NCI-H2107 treated with DMSO at 0.1 percent for 48 hours (cell line): ENCODE measurements around the gene P2RY8.
"Not testable (repeated sequence)": the region's sequence is repeated elsewhere in the genome, so short reads cannot be mapped to it uniquely, and the experiment has no call there.

Experiments used
- DNase-seq: peaks from one replicate; lab custom pipeline; 2025; ENCODE audit not compliant: unreplicated experiment; lab: John Stamatoyannopoulos, UW

P2RY8 gene

GRCh38 chrX:1545776-1546408, 8.9 kb upstream of the P2RY8 start:
- DNase-seq, result no peak

DNA sequence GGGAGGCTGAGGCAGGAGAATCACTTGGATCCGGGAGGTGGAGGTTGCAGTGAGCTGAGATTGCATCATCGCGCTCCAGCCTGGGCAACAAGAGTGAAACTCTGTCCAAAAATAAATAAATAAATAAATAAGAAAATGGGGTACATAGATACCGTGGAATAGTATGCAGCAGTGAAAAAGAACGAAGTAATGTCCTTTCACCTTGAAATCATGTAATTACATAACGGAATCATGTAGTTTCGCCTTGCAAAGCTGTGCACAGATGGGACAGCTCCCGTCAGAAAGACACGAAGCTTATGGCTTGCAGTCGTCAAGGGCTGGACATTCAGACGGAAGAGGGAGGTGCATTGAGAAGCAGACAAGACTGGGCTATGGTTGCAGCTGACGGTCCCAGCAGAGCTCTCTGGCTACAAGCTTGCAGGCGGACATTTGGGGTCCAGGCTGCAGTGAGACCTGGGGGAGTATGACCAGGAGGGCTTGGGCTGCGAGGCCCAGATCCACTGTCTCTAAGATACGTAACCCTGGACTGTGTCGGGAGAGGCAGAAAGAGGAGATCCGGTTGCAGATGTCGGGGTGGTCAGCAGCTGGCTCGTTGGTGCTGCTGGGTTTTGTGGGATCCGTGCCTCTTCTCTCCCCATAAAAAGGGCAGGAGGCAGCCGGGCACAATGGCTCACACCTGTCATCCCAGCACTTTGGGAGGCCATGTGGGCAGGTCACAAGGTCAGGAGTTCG, 6.2 kb upstream of the P2RY8 start:
- DNase-seq, result no peak

DNA sequence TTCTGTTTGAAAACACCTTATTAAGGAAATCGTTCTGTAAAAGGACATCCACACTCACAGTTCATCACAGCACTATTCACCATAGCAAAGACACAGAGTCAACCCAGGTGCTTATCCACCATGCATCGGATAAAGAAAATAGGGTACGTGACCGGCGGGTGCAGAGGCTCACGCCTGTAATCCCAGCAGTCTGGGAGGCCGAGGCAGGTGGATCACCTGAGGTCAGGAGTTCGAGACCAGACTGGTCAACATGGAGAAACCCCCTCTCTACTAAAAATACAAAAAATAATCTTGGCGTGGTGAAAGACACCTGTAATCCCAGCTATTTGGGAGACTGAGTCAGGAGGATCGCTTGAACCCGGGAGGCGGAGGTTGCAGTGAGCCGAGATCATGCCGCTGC, 2.2 kb upstream of the P2RY8 start:
- not testable (repeated sequence) for DNase-seq

DNA sequence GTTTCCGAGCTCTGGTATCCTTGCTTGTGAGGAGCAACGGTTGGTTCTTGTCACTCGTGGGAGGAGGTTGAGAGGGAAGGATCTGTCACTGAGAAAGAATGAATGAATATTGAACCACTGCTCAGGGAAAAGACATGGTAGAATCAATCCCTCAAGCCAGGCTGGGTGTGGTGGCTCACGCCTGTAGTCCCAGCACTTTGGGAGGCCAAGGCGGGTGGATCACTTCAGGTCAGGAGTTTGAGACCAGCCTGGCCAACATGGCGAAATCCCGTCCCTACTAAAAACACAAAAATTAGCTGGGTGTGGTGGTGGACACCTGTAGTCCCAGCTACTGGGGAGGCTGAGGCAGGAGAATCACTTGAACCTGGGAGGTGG, 718 bp upstream of the P2RY8 start:
- not testable (repeated sequence) for DNase-seq

DNA sequence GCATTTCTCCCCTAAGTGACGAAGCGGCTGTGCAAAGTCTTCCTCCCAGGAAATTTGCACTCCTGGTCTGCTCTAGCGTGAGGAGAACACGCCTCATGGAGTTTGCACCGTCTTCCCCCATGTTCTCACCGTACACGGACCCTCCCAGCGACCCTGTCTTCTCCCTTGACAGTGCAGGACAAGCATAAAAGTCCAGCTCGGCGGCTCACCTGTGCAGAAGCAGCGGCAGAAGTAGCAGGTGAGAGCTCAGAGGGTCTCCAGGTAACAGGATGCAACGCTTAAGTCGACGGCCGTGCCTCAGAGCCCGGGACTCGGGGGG, 314 bp downstream of the P2RY8 start:
- DNase-seq, result no peak

GRCh38 chrX:1535241-1536041, 1.5 kb downstream of the P2RY8 start:
- peak; percentile 26 for DNase-seq

DNA sequence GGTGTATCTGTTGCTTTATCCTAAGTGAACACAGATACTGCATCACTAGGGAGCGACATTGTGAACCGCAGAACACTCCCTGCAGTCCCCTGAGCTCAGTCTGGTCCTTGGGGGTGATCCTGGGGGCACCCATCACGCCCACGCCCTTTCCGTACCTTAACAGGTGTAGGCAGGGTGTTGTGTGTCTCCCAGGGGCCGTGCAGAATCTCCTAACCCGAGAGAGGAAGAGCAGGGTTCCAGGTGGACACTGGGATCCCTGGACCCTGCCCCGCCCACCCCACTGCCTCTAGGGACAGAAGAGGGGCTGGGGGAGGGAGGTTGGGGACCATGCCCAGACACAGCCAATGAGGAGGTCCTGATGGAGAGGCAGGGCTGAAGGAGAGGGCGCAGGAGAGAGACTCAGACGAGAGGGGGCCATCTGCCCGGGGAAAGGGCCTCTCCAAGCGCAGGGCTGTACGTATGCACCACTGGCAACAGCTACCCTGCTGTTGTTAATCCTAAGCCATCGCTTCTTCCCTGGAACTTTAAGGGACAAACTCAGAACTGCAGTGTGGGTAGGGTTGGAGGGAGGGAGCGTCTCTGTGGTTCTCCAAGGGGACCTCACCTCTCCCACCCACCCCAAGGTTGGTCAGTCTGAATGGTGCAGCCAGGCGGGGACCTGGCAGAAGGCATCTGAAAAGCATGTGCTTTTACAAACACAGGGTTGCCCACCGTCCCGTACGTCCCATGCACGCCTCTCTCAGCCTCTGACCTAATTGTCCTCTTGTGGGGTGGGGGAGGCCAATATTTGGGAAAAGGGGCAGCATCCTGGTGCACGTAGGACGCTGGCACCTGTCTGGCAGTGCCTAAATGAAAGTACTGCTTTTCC, 2.5 kb downstream of the P2RY8 start:
- DNase-seq, result no peak

DNA sequence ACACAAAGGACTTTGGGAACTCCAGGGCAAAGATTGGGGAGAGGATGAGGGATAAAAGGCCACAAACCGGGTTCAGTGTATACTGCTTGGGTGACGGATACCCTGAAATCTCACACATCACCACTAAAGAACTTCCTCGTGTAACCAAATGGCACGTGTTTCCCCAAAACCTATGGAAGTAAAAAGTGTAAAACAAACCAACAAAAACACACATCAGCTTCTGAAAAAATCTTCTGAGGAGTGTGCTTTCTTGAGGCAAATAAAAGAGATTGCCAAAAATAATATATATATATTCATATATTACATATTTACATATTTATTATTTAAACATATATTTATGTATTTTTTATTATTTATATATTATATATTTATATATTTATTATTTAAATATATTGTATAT, 3.9 kb downstream of the P2RY8 start:
- no peak for DNase-seq

- no peak for DNase-seq
These were observed 5.7 kb downstream of the P2RY8 start for GRCh38 chrX:1531096-1531890.

GRCh38 chrX:1529756-1530155, 7.2 kb downstream of the P2RY8 start:
- DNase-seq, result no peak

- DNase-seq, result no peak
These were observed 7.7 kb downstream of the P2RY8 start for GRCh38 chrX:1529328-1529727.

DNA sequence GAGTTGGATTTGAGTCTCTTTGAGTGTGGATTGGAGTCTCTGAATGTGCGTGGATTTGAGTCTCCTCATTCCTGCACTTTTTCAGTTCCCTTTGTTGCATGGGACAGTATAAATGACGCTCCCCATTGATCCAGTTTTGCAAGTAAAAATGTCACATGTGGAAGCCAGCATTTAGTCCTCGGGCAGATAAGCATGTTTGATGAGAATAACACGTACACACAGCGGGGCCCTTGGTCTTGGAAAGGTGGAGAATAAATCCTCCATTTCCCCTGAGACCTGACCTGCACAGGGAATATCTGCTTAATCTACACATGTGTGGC, 8.1 kb downstream of the P2RY8 start:
- DNase-seq, result no peak

DNA sequence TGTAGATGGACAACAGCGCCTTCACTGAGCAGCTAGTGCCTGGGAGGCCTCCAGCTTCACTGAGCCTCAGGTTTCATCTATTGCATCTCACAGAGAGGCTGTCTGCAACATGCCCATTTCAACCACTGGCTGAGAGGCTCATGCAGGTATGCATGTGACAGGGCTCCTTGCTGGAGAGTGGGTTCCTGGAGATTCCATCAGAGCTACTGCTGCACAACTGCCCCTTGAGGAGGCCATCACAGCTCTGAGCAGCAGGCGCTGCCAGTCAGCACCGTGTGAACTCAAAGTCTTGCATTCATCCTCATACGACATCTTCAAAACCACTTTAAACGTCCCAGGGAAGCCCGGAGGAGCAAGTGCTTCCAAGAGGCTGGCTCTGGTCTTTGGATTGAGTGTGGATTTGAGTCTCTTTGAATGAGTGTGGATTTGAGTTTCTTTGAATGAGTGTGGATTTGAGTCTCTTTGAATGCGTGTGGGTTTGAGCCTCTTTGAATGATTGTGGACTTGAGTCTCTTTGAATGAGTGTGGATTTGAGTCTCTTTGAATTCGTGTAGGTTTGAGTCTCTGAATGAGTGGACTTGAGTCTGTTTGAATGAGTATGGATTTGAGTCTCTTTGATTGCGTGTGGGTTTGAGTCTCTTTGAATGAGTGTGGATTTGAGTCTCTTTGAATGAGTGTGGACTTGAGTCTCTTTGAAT, 8.7 kb downstream of the P2RY8 start:
- no peak for DNase-seq

GRCh38 chrX:1527457-1527856, 9.5 kb downstream of the P2RY8 start:
- no peak for DNase-seq

DNA sequence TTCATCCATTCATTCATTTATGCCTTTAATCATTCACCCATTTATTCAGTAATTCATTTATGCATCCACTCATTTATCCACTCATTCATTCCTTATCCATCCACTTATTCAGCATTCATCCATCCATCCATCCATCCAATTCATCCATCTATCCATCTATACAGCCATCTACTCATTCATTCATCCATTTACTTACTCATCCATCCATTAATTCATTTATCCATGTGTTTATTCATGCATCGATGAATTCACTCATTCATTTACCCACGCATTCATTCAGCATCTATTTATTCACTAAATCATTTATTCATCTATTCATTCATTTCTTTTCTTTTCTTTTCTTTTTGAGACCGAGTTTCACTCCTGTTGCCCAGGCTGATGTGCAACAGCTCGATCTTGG, 10.4 kb downstream of the P2RY8 start:
- no peak for DNase-seq

DNA sequence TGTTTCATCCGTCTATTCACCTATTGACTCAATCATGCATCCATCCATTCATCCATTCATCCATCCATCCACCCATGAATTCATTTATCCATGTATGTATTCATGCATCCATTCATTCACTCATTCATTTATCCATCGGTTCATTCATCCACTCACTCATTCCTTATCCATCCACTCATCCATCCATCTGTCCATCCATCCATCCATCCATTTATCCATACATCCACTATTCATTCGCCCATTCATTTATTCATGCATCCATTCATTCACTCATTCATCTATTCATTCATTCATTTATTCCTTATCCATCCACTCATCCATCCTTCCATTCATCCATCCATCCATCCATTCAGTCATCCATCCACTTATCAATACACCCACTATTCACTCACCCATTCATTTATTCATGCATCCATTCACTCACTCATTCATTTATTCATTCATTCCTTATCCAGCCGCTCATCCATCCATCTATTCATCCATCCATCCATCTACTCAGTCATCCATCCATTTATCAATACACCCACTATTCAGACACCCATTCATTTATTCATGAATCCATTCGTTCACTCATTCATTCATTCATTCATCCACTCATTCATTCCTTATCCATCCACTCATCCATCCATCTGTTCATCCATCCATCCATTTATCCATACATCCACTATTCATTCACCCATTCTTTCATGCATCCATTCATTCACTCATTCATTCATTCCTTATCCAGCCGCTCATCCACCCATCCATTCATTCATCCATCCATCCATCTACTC, 11.2 kb downstream of the P2RY8 start:
- no peak for DNase-seq

DNA sequence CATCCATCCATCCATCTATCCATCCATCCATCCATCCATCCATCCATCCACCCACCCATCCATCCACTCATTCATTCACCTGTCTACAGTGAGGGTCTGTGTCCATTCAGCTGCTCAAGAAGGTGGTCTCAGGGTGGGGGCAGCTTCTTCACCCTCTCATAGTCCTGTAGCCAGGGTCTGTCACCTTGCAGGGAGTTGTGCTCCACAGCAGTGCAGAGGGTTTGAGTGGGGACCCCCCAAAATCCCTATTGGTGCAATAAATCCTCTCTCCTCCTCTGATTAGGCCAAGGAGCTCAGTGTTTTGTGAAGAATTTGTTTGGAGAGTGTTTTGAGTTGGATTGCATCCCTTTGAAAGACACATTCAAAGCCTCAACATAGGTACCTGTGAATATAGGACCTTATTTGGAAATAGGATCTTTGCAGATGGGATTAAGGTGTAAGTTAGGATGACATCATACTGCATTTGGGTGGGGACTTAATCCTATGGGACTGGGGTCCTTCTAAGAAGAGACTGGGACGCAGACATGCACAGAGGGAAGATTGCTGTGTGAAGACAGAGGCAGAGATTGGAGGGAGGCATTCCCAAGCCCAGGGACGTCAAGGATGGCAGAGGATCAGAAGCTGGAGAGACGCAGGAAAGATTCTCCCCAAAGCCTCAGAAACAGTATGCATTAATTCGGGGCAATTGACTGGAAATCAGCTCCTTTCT, 12.0 kb downstream of the P2RY8 start:
- DNase-seq, result no peak

DNA sequence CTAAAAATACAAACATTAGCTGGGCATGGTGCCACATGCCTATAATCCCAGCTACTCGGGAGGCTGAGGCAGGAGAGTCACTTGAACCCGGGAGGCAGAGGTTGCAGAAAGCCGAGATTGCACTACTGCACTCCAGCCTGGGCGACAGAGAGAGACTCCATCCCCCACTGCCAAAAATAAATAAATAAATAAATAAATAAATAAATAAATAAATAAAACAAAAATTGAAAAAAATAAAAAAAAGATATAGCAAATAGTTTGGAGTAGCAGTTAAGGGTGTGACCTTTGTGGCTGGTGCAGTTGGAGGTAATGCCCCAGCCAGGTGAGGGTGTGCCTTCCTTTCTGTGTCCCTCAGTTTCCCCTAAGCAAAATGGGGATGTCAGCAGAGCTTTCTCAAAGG, 14.1 kb downstream of the P2RY8 start:
- DNase-seq, result not testable (repeated sequence)

GRCh38 chrX:1521459-1521956, 15.5 kb downstream of the P2RY8 start:
- DNase-seq, result no peak
